HG03460 (cell line): ENCODE measurements around the gene SSNA1.
"Not testable (repeated sequence)": the region's sequence is repeated elsewhere in the genome, so short reads cannot be mapped to it uniquely, and the experiment has no call there.

Source experiments
- ATAC-seq: cut with Tn5 transposase; IDR thresholded peaks from one replicate; pipeline ENCODE4 v1.9.1; 2021; ENCODE audit not compliant: unreplicated experiment

Gene SSNA1

DNA sequence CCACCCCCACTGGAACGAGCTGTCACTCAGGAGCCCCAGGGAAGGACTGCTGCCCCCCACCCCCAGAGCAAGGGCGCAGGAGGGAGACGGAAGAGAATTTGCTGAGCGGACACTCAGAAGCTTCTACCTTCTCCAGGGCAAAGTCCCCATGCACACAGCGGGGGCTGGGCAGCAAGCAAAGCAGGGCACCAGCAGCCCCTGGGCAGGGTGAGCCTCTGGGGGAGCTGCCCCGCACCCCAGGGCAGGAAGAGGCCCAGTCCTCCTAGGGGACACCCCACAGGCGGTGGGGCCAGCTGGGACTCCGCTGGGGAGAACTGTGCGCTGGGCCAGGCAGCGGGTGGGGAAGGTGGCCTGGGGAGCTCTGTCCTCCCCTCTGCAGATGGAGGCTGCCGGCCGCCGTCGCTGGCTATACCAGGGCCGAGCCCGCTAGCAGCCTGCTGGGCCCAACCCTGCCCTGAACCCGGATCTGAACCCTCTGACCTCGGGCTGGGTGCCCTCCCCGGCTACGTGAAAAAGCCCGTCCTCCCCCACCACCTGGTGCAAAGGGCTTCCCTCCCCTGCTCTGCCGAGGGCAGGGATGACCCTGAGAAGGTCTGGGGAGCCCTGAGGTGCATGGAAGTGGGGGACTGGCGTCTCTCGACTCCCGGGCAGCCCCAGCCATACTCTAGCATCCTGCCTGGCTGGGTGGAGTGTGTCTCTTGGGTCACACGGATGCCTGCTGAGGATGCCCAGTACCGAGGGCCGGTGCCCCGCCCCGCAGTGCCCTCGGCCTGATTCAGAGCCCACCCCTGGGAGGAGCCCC is 41.6 kb downstream of the SSNA1 start:
- no peak for ATAC-seq

- no peak for ATAC-seq
These were observed 42.4 kb downstream of the SSNA1 start, which contains the start of gene SLC34A3 for GRCh38 chr9:137230705-137231371. TSS of gene SLC34A3 (plus strand) at chr9:137230901. CDS start at chr9:137231703, 802 bp downstream.

GRCh38 chr9:137231372-137232039 is 43.0 kb downstream of the SSNA1 start:
- ATAC-seq = no peak

DNA sequence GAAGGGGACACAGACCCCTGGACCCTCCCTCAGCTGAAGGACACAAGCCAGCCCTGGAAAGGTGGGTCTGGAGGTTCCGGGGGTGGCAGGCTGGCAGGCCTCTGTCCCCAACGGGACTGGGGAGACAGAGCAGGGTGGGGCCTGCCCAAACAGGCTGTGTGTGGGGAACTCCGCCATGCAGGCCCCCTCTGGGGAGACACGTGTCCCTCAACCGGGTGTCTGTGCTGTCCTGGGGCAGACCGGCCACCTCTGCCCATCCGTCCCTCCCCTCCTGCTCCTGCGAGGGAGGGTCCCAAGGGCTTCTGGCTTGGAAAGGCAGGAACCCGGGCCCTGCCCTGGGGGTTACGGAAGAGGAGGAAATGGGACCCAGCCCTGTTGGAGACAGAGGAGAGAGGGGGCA is 43.6 kb downstream of the SSNA1 start:
- ATAC-seq = no peak

- no peak for ATAC-seq
These were observed 44.0 kb downstream of the SSNA1 start for GRCh38 chr9:137232510-137232909.

DNA sequence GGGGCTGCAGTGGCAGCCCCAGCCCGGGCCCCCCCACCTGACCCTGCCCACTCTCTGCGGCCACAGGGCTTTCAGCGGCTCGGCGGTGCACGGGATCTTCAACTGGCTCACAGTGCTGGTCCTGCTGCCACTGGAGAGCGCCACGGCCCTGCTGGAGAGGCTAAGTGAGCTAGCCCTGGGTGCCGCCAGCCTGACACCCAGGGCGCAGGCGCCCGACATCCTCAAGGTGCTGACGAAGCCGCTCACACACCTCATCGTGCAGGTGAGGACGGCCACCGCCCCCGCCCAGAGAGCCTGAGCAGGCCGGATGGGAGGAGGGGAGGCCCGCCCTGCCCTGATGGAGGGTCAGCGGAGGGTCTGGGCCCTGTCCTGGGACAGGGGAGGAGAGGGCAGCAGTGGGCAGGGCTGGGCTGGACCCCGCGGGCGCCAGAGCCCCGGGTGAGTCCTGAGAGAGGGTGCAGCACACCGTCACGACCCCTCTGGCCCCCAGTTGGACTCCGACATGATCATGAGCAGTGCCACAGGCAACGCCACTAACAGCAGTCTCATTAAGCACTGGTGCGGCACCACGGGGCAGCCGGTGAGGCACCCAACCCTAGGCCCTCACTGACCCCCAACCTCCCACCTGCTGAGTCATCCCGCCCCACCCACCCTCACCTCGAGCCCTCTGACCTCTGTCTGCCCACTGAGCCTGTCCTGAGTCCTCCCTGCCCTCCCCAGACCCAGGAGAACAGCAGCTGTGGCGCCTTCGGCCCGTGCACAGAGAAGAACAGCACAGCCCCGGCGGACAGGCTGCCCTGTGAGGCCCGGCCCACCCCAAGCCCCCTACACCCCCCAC is 44.9 kb downstream of the SSNA1 start:
- no peak for ATAC-seq

DNA sequence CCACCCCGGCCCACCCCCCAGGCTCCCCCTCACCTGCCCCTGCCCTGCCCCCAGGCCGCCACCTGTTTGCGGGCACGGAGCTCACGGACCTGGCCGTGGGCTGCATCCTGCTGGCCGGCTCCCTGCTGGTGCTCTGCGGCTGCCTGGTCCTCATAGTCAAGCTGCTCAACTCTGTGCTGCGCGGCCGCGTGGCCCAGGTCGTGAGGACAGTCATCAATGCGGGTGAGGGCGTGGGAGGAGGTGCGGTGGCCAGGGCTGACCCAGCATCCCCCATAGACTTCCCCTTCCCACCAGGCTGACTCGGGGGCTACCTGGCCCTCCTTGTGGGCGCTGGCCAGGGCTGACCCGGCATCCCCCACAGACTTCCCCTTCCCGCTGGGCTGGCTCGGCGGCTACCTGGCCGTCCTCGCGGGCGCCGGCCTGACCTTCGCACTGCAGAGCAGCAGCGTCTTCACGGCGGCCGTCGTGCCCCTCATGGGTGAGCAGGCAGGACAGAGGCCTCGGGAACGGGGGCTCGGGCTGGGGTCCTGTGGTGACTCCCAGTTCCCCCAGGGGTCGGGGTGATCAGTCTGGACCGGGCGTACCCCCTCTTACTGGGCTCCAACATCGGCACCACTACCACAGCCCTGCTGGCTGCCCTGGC is 45.7 kb downstream of the SSNA1 start:
- no peak for ATAC-seq

GRCh38 chr9:137234758-137235423 is 46.4 kb downstream of the SSNA1 start:
- ATAC-seq = no peak

- ATAC-seq = no peak
These were observed 47.2 kb downstream of the SSNA1 start for GRCh38 chr9:137235424-137236237.

GRCh38 chr9:137236238-137236935 is 47.9 kb downstream of the SSNA1 start:
- no peak for ATAC-seq

DNA sequence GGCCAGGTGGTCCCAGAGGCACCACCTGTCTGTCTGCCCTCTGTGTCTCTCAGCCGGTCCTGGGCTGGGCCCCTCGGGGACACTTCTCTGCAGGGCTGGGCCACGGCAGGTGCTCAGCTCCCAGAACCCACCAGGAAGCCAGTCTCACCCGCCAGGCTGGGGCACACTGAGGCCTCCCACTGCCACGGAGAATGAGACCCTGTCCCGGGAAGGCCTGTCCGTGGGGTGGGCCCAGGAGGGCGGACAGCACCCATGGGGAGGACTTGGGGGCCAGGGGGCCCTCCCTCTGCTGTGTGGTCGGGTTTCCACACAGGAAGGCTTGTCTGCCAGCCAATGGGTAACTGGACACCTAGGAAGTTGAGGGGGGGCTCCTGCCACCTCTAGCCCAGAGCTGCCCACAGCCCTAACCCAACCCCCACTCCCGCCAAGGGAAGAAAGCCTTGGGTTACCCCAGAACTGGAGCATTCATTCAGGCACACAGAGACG is 48.5 kb downstream of the SSNA1 start:
- ATAC-seq = no peak

GRCh38 chr9:137237759-137238726 is 49.6 kb downstream of the SSNA1 start:
- no peak for ATAC-seq

DNA sequence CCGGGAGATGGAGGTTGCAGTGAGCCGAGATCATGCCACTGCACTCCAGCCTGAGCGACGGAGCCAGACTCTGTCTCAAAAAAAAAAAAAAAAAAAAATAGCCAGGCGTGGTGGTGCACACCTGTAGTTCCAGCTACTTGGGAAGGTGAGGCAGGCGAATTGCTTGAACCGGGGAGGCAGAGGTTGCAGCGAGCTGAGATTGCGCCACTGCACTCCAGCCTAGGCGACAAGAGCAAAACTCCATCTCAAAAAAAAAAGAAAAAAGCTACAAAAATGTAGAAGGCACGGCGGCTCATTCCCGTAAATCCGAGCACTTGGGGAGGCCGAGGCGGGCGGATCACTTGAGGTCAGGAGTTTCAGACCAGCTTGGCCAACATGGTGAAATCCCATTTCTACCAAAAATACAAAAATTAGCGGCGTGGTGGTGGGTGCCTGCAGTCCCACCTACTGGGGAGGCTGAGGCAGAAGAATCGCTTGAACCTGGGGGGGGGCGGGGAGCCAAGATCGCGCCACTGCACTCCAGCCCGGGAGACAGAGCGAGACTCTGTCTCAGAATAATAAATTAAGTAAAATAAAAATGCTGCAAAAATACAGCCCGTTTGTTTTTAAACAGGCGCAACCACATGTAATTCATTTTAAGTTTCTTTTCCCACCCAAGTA is 51.2 kb downstream of the SSNA1 start:
- not testable (repeated sequence) for ATAC-seq
